GM21619 (cell line): Measurements from ENCODE around the gene MARK2.
"Not testable (repeated sequence)": the region's sequence is repeated elsewhere in the genome, so short reads cannot be mapped to it uniquely, and the experiment has no call there.

Experiments used
- ATAC-seq: cut with Tn5 transposase; IDR thresholded peaks from one replicate; pipeline ENCODE4 v1.9.1; 2021; ENCODE audit not compliant: unreplicated experiment

Gene MARK2

GRCh38 chr11:63838678-63839507 lies at the start of gene MARK2:
Gene MARK2, plus strand, starts transcription at chr11:63839110. Its CDS starts 397 bp downstream, at chr11:63839507.
- peak; percentile 70 for ATAC-seq

GRCh38 chr11:63791495-63792167 lies 47.3 kb upstream of the MARK2 start:
- no peak for ATAC-seq

- ATAC-seq: no peak
Measured at GRCh38 chr11:63793161-63793560, 45.7 kb upstream of the MARK2 start.

- ATAC-seq: no peak
Measured at GRCh38 chr11:63795066-63795465, 43.8 kb upstream of the MARK2 start.

- no peak for ATAC-seq
Measured at GRCh38 chr11:63800921-63801320, 38.0 kb upstream of the MARK2 start.

GRCh38 chr11:63802637-63803414 lies 36.1 kb upstream of the MARK2 start:
- ATAC-seq: no peak

- no peak for ATAC-seq
Measured at GRCh38 chr11:63804259-63804658, 34.7 kb upstream of the MARK2 start.

- no peak for ATAC-seq
Measured at GRCh38 chr11:63805844-63806415, 33.0 kb upstream of the MARK2 start.

- not testable (repeated sequence) for ATAC-seq
Measured at GRCh38 chr11:63810383-63810782, 28.5 kb upstream of the MARK2 start.

- ATAC-seq: no peak
Measured at GRCh38 chr11:63811522-63811921, 27.4 kb upstream of the MARK2 start.

- peak; percentile 86 for ATAC-seq
Measured at GRCh38 chr11:63813035-63813562, 25.8 kb upstream of the MARK2 start, which contains the start of gene SPINDOC. Gene SPINDOC, plus strand, starts transcription at chr11:63813456. Its CDS starts 231 bp downstream, at chr11:63813687.

GRCh38 chr11:63813563-63814382 lies 25.1 kb upstream of the MARK2 start:
- peak; percentile 36 for ATAC-seq

GRCh38 chr11:63814383-63814736 lies 24.6 kb upstream of the MARK2 start:
- ATAC-seq: no peak

GRCh38 chr11:63816166-63816565 lies 22.7 kb upstream of the MARK2 start:
- ATAC-seq: no peak

- ATAC-seq: no peak
Measured at GRCh38 chr11:63816732-63817131, 22.2 kb upstream of the MARK2 start.

GRCh38 chr11:63817758-63818498 lies 21.0 kb upstream of the MARK2 start:
- no peak for ATAC-seq

- no peak for ATAC-seq
Measured at GRCh38 chr11:63818609-63819008, 20.3 kb upstream of the MARK2 start.

- no peak for ATAC-seq
Measured at GRCh38 chr11:63821411-63821810, 17.5 kb upstream of the MARK2 start.

GRCh38 chr11:63826471-63827190 lies 12.3 kb upstream of the MARK2 start:
- no peak for ATAC-seq
